ENCODE results near the gene MED27. TPM values are rescaled to one million over a fixed set of nuclear protein-coding genes. Genes with fewer than 3 reads are reported as not detected.

The MED27 gene
- total and polyA plus RNA-seq, 2 donors (not counting 1 experiment from before 2014, with no cell fraction given): 13.4 to 44.7 TPM

- Histone ChIP-seq H3K27ac (ENCODE audit: insufficient read depth, low read length) (no peak overlapping the region), H3K4me3 (replicated peaks in 1 of 4; ENCODE audit: control extremely low read depth in 1 of 4, insufficient read depth in 1 of 4, low read depth in 3 of 4, low read length in 4 of 4) (no peak overlapping the region), H3K27me3 (ENCODE audit: control insufficient read depth, insufficient read depth, low read length) (no peaks in the 10 kb centered on the region), H3K9me3 (ENCODE audit: control insufficient read depth, insufficient read depth, low read depth, low read length) (no peaks in the 10 kb centered on the region), H4K20me1 (ENCODE audit: control insufficient read depth, extremely low read depth, insufficient read depth, low read length) (no peaks in the 10 kb centered on the region), H3K79me2 (ENCODE audit: control insufficient read depth, insufficient read depth, low read length) (no peaks in the 10 kb centered on the region), H3K9ac (ENCODE audit: insufficient read depth, low read length) (no peak overlapping the region), H3K4me2 (ENCODE audit: extremely low read depth, insufficient read depth, low read length) (no peak overlapping the region), H2AFZ (ENCODE audit: low read length) (no peak overlapping the region), H3K4me1 (ENCODE audit: control insufficient read depth, extremely low read depth, insufficient read depth, low read length) (no peaks in the 10 kb centered on the region), H3K36me3 (ENCODE audit: control insufficient read depth, insufficient read depth, low read length) (no peaks in the 10 kb centered on the region)
- no peak for DNase-seq (ENCODE audit: low read depth in 2 of 2)
- TF ChIP-seq EZH2 (IDR thresholded peaks at IDR 0.05; ENCODE audit: low read length, missing control alignments): no peak
- no peak for TF ChIP-seq CTCF (conservative IDR thresholded peaks at IDR 0.05 in 1 of 2, IDR thresholded peaks at IDR 0.05 in 1 of 2; ENCODE audit: low read depth in 1 of 2, low read length in 2 of 2)
Observed at GRCh38 chr9:131860430-131860829, 219.2 kb downstream of the MED27 start.

GRCh38 chr9:131858147-131858546 lies 221.5 kb downstream of the MED27 start:
- no peak overlapping the region for H3K4me2 ChIP-seq (ENCODE audit: extremely low read depth, insufficient read depth, low read length)
- no peaks in the 10 kb centered on the region for H3K36me3 ChIP-seq (ENCODE audit: control insufficient read depth, insufficient read depth, low read length)
- H3K9me3 ChIP-seq (ENCODE audit: control insufficient read depth, insufficient read depth, low read depth, low read length): no peaks in the 10 kb centered on the region
- H3K27me3 ChIP-seq (ENCODE audit: control insufficient read depth, insufficient read depth, low read length): no peaks in the 10 kb centered on the region
- no peaks in the 10 kb centered on the region for H3K79me2 ChIP-seq (ENCODE audit: control insufficient read depth, insufficient read depth, low read length)
- TF ChIP-seq EZH2 (IDR thresholded peaks at IDR 0.05; ENCODE audit: low read length, missing control alignments) (no peak), CTCF (conservative IDR thresholded peaks at IDR 0.05 in 1 of 2, IDR thresholded peaks at IDR 0.05 in 1 of 2; ENCODE audit: low read depth in 1 of 2, low read length in 2 of 2) (no peak)
- no peak overlapping the region for H3K4me3 ChIP-seq (replicated peaks in 1 of 4; ENCODE audit: control extremely low read depth in 1 of 4, insufficient read depth in 1 of 4, low read depth in 3 of 4, low read length in 4 of 4)
- no peak overlapping the region for H2AFZ ChIP-seq (ENCODE audit: low read length)
- H4K20me1 ChIP-seq (ENCODE audit: control insufficient read depth, extremely low read depth, insufficient read depth, low read length): no peaks in the 10 kb centered on the region
- H3K4me1 ChIP-seq (ENCODE audit: control insufficient read depth, extremely low read depth, insufficient read depth, low read length): no peaks in the 10 kb centered on the region
- no peak overlapping the region for H3K27ac ChIP-seq (ENCODE audit: insufficient read depth, low read length)
- no peak for DNase-seq (ENCODE audit: low read depth in 2 of 2)
- H3K9ac ChIP-seq (ENCODE audit: insufficient read depth, low read length): no peak overlapping the region

GRCh38 chr9:131856105-131856504 lies 223.6 kb downstream of the MED27 start:
- H2AFZ ChIP-seq (ENCODE audit: low read length): no peak overlapping the region
- TF ChIP-seq EZH2 (IDR thresholded peaks at IDR 0.05; ENCODE audit: low read length, missing control alignments) (no peak), CTCF (conservative IDR thresholded peaks at IDR 0.05 in 1 of 2, IDR thresholded peaks at IDR 0.05 in 1 of 2; ENCODE audit: low read depth in 1 of 2, low read length in 2 of 2) (no peak)

More at GRCh38 chr9:131856105-131856504, 223.6 kb downstream of the MED27 start:
- Histone ChIP-seq H3K27me3 (ENCODE audit: control insufficient read depth, insufficient read depth, low read length) (no peaks in the 10 kb centered on the region), H3K4me2 (ENCODE audit: extremely low read depth, insufficient read depth, low read length) (no peak overlapping the region), H3K79me2 (ENCODE audit: control insufficient read depth, insufficient read depth, low read length) (no peaks in the 10 kb centered on the region), H3K36me3 (ENCODE audit: control insufficient read depth, insufficient read depth, low read length) (no peaks in the 10 kb centered on the region), H3K4me3 (replicated peaks in 1 of 4; ENCODE audit: control extremely low read depth in 1 of 4, insufficient read depth in 1 of 4, low read depth in 3 of 4, low read length in 4 of 4) (no peak overlapping the region), H3K27ac (ENCODE audit: insufficient read depth, low read length) (no peak overlapping the region), H3K9ac (ENCODE audit: insufficient read depth, low read length) (no peak overlapping the region), H3K9me3 (ENCODE audit: control insufficient read depth, insufficient read depth, low read depth, low read length) (no peaks in the 10 kb centered on the region), H4K20me1 (ENCODE audit: control insufficient read depth, extremely low read depth, insufficient read depth, low read length) (no peaks in the 10 kb centered on the region), H3K4me1 (ENCODE audit: control insufficient read depth, extremely low read depth, insufficient read depth, low read length) (no peaks in the 10 kb centered on the region)
- no peak for DNase-seq (ENCODE audit: low read depth in 2 of 2)
